Measurements from ENCODE around the gene EFNA5. TPM values are rescaled to one million over a fixed set of nuclear protein-coding genes. Genes with fewer than 3 reads are reported as not detected.

Gene EFNA5
- total and polyA plus RNA-seq, 2 of the 8 experiments (the other 6 are each of a cell fraction or from before 2014, with no cell fraction given): 9.6 to 21.8 TPM

DNA sequence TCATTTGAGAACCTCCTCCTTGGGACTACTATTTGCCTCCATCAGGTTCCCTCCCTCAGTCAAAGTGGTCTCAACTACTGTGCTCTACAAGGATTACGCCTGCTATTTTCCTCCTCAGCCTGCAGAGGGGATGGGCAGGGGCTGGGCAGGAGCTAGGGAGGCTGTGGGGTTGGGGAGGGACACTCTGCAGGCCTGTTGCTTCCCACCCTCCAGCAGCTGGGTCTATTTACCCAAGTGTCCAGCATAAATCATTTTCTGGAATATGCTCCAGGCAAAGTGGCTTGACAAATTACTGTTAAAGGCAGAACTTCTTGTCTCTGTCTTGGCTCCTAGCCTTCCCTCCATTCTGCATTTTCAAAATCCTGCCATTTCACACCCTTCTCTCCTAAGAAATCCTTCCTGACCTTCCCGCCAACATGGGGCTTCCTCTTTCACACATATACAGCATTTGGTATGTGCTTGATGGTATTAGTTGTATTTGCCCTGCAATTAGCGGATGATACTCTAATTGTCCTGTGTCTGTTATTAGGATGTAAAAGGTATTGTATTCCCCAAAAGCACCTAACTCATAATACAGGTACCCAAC lies 106.7 kb downstream of the EFNA5 start:
- Histone ChIP-seq H3K36me3 (ENCODE audit: control insufficient read depth in 2 of 4, insufficient read depth in 4 of 4, low read length in 3 of 4) (no peaks in the 10 kb centered on the region), H4K20me1 (replicated peaks in 1 of 2; ENCODE audit: control insufficient read depth in 1 of 2, insufficient read depth in 2 of 2, low read length in 2 of 2) (no peaks in the 10 kb centered on the region), H3K4me1 (replicated peaks in 1 of 4; ENCODE audit: control insufficient read depth in 3 of 4, insufficient read depth in 4 of 4, low read length in 3 of 4) (peaks cover 0 to 24% (median 17%) of the 10 kb centered on the region in 4 experiments; a peak in 6 of 7 replicates), H4K8ac (ENCODE audit: extremely low read depth, insufficient read depth, low read length) (no peak overlapping the region), H2AFZ (ENCODE audit: low read length) (no peak overlapping the region), H3K27ac (ENCODE audit: low read depth, low read length) (no peak overlapping the region), H3K23ac (ENCODE audit: insufficient read length) (no peak overlapping the region), H3K4me3 (ENCODE audit: extremely low read depth in 1 of 4, insufficient read depth in 2 of 4, low read depth in 3 of 4, low read length in 4 of 4) (no peak overlapping the region), H3K9ac (replicated peaks in 1 of 4; ENCODE audit: extremely low read depth in 1 of 4, low read depth in 3 of 4, low read length in 3 of 4) (no peak overlapping the region), H2AK5ac (ENCODE audit: low read depth, low read length) (peak overlapping the region; percentile 5; the same call in 1 of the 2 replicates), H3K56ac (replicated peaks; ENCODE audit: insufficient read length, low read depth, low read length) (no peak overlapping the region), H2BK5ac (ENCODE audit: low read depth, low read length) (peak overlapping the region; percentile 27; the same call in 1 of the 2 replicates), H4K5ac (ENCODE audit: insufficient read length, low read depth, low read length) (no peak overlapping the region), H3K23me2 (ENCODE audit: low read depth, low read length) (no peaks in the 10 kb centered on the region), H2BK20ac (ENCODE audit: low read length) (0 out of 2 replicates have a peak overlapping the region, but pooled peaks have one; percentile 15), H3K4ac (replicated peaks; ENCODE audit: insufficient read length, low read depth, low read length) (no peak overlapping the region), H3K79me1 (ENCODE audit: low read depth, low read length) (no peaks in the 10 kb centered on the region), H2BK120ac (replicated peaks; ENCODE audit: low read depth, low read length) (peak overlapping the region; percentile 12), H2BK12ac (ENCODE audit: low read depth, low read length) (no peak overlapping the region), H3K14ac (ENCODE audit: insufficient read length) (no peak overlapping the region), H3K9me3 (ENCODE audit: insufficient read depth in 2 of 2, low read depth in 1 of 2, low read length in 1 of 2) (no peaks in the 10 kb centered on the region), H3K27me3 (replicated peaks in 1 of 4; ENCODE audit: control insufficient read depth in 3 of 4, extremely low read depth in 1 of 4, insufficient read depth in 3 of 4, low read length in 3 of 4) (no peaks in the 10 kb centered on the region), H3K18ac (ENCODE audit: extremely low read depth, low read length) (peak overlapping the region; percentile 34; the same call in 1 of the 2 replicates), H4K91ac (replicated peaks; ENCODE audit: insufficient read length, low read length) (no peak overlapping the region), H3K4me2 (ENCODE audit: insufficient read depth in 1 of 2, low read depth in 2 of 2, low read length in 2 of 2) (no peak overlapping the region), H2BK15ac (ENCODE audit: low read length) (no peak overlapping the region), H3K79me2 (ENCODE audit: control insufficient read depth in 1 of 2, insufficient read depth in 2 of 2, low read length in 2 of 2) (peaks cover 0 to 21% of the 10 kb centered on the region in 2 experiments; a peak in 3 of 4 replicates)
- FAIRE-seq (no peak), DNase-seq (ENCODE audit: low read depth in 1 of 2, low spot score in 2 of 2) (no peak)
- CTCF ChIA-PET (ENCODE audit: partially characterized antibody): interaction anchor here (1.4 to 3.4 kb wide), 5 partner anchors 8 to 111 kb away, joined by 3 to 11 read pairs (median 3); no protein-coding TSS in a partner anchor
- POLR2A ChIA-PET (ENCODE audit: partially characterized antibody): no interaction called here
- TF ChIP-seq RAD21 (IDR thresholded peaks at IDR 0.05 in 1 of 2, conservative IDR thresholded peaks at IDR 0.05 in 1 of 2; ENCODE audit: low read depth in 2 of 2, low read length in 2 of 2): peak; percentile 7 to 20; a peak in 1 of 4 replicates
- TF ChIP-seq, protein P1, sequence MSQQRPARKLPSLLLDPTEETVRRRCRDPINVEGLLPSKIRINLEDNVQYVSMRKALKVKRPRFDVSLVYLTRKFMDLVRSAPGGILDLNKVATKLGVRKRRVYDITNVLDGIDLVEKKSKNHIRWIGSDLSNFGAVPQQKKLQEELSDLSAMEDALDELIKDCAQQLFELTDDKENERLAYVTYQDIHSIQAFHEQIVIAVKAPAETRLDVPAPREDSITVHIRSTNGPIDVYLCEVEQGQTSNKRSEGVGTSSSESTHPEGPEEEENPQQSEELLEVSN (IDR thresholded peaks at IDR 0.05): peak; percentile 42; the same call in 1 of the 2 replicates
- TF ChIP-seq, protein P2, sequence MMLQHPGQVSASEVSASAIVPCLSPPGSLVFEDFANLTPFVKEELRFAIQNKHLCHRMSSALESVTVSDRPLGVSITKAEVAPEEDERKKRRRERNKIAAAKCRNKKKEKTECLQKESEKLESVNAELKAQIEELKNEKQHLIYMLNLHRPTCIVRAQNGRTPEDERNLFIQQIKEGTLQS (IDR thresholded peaks at IDR 0.05; ENCODE audit: insufficient read depth, low read depth, low read length): no peak
- TF ChIP-seq CEBPB (IDR thresholded peaks at IDR 0.05; ENCODE audit: low read depth, low read length): no peak
- TF ChIP-seq, protein P3, sequence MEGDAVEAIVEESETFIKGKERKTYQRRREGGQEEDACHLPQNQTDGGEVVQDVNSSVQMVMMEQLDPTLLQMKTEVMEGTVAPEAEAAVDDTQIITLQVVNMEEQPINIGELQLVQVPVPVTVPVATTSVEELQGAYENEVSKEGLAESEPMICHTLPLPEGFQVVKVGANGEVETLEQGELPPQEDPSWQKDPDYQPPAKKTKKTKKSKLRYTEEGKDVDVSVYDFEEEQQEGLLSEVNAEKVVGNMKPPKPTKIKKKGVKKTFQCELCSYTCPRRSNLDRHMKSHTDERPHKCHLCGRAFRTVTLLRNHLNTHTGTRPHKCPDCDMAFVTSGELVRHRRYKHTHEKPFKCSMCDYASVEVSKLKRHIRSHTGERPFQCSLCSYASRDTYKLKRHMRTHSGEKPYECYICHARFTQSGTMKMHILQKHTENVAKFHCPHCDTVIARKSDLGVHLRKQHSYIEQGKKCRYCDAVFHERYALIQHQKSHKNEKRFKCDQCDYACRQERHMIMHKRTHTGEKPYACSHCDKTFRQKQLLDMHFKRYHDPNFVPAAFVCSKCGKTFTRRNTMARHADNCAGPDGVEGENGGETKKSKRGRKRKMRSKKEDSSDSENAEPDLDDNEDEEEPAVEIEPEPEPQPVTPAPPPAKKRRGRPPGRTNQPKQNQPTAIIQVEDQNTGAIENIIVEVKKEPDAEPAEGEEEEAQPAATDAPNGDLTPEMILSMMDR (IDR thresholded peaks at IDR 0.05; ENCODE audit: control extremely low read depth in 1 of 3, insufficient read depth in 1 of 3, low read depth in 1 of 3, low read length in 3 of 3): peak in 2 of 3 experiments; percentile 9 to 19; a peak in 2 of 4 replicates
- WGBS, 2 experiments (ENCODE audit: extremely low coverage in 1 of 2, insufficient coverage in 1 of 2, insufficient read length in 1 of 2, insufficient replicate concordance in 2 of 2, low coverage in 1 of 2, low lambda C conversion rate in 2 of 2, missing lambda C conversion rate in 1 of 2): 83% methylated on average over 3 of the region's 3 CpGs; no CpG with 5 or more reads in 1 of the 2 experiments

Data from H1 (cell line).